Gastroesophageal sphincter (tissue), 4 donors: ENCODE data around the gene CUZD1. TPM values are rescaled to one million over a fixed set of nuclear protein-coding genes. Genes with fewer than 3 reads are reported as not detected.
"Not testable (repeated sequence)": the region's sequence is repeated elsewhere in the genome, so short reads cannot be mapped to it uniquely, and the experiment has no call there.

Experiments
- ATAC-seq: fragments of 150-250 bp; one replicate; pipeline ENCODE4 v1.9.1; 2016; ENCODE audit warnings: mild to moderate bottlenecking, moderate library complexity
- H3K27ac ChIP-seq, 4 donors: fragments of 200-600 bp; sonication (generic) in 3 of 4; 1 replicate in 3 of 4; 2 replicates in 1 of 4; pipeline ENCODE4 v1.5.1; 2016 to 2019
- H3K27me3 ChIP-seq: fragments of 200-600 bp; sonication (generic); one replicate; pipeline ENCODE4 v1.5.1; 2019
- H3K36me3 ChIP-seq, 2 donors: fragments of 200-600 bp; sonication (generic); one replicate each; pipeline ENCODE4 v1.5.1; 2019; ENCODE audit warnings: control low read depth in 1 of 2
- H3K4me1 ChIP-seq, 3 donors: fragments of 200-600 bp; sonication (generic); 1 replicate in 2 of 3; 2 replicates in 1 of 3; pipeline ENCODE4 v1.5.1; 2016 to 2019; ENCODE audit warnings: control low read depth in 2 of 3
- H3K4me3 ChIP-seq, 2 donors: fragments of 200-600 bp; sonication (generic); one replicate each; pipeline ENCODE4 v1.5.1; 2019; ENCODE audit warnings: mild to moderate bottlenecking in 1 of 2, moderate library complexity in 1 of 2
- H3K9me3 ChIP-seq, 3 donors: fragments of 200-600 bp; sonication (generic); one replicate each; pipeline ENCODE4 v1.5.1; 2017 to 2019; ENCODE audit warnings: control low read depth in 2 of 3
- EP300 ChIP-seq: sonication (generic); formaldehyde crosslinking; IDR thresholded peaks from one replicate; pipeline ENCODE4 v1.6.1; 2017; ENCODE audit warnings: antibody characterized with exemption, mild to moderate bottlenecking
- POLR2A ChIP-seq, 2 donors: fragments of 450-650 bp; IDR thresholded peaks; one replicate each; pipeline ENCODE4 v1.6.1; 2017; ENCODE audit warnings: antibody characterized with exemption in 2 of 2, mild to moderate bottlenecking in 2 of 2, moderate library complexity in 1 of 2
- POLR2AphosphoS5 ChIP-seq: sonication (generic); formaldehyde crosslinking; IDR thresholded peaks from one replicate; pipeline ENCODE4 v1.6.1; 2017; ENCODE audit warnings: antibody characterized with exemption
- WGBS, 2 donors: methylation state at CpG; one replicate each; pipeline ENCODE4 v1.1.5; 2018; ENCODE audit warnings: low coverage in 1 of 2; 5-methylcytosine and 5-hydroxymethylcytosine counted together
- total RNA-seq, 4 donors: library from RNA; depleted of rRNA; stranded (reverse); fragments of >200 nt; gene quantifications; one replicate each; pipeline ENCODE4 v1.1.0, GENCODE V29; 2016
- TF ChIP-seq, protein P1 (sequence below), 4 experiments: fragments of 200-600 bp in 2 of 4; fragments of 450-650 bp in 2 of 4; sonication (generic) in 1 of 4; IDR thresholded peaks; one replicate each; pipeline ENCODE4 v1.5.1; 2017 to 2019; ENCODE audit warnings: antibody characterized with exemption in 4 of 4, mild to moderate bottlenecking in 2 of 4, moderate library complexity in 2 of 4

The CUZD1 gene
- total RNA-seq, 4 donors from 2014 or later = 0.31 to 1.4 (median 0.42) TPM

DNA sequence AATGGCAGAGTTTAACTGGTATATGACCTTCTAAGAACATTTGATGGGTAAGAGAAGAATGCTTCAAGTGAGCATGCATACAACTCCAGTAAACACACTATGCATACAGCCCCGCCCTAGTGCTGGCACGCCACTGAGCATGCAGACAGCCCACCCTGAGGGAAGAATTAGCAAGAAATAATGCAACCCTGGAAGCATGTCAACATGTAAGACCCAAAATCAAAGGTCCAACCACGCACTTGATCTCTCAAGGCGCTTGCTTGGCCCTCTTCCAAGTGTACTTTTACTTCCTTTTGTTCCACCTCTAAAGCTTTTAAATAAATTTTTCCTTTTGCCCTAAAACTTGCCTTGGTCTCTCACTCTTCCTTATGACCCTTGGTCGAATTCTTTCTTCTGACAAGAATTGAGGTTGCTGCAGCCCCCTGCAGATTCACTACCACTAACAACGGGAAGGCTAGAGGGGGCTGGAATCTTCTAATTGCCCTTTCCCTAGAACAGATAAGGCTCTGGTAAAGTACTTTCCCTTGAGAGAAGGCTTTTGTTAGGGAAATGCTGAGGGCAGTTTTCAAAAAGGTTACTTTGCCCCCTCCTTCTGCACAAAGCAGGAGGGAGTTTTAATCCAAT is 30.3 kb upstream of the CUZD1 start:
- Histone ChIP-seq H3K9me3 (no peaks in the 10 kb centered on the region), H3K27me3 (no peaks in the 10 kb centered on the region), H3K36me3 (no peaks in the 10 kb centered on the region), H3K4me1 (peaks cover 0 to 19% (median 3%) of the 10 kb centered on the region in 3 donors), H3K27ac (no peak overlapping the region), H3K4me3 (no peak overlapping the region)
- WGBS, 2 donors = 45% methylated on average over 5 to 6 of the region's 6 CpGs
- no peak for ATAC-seq
- TF ChIP-seq EP300 (no peak), POLR2A (IDR thresholded peaks at IDR 0.05) (no peak)

DNA sequence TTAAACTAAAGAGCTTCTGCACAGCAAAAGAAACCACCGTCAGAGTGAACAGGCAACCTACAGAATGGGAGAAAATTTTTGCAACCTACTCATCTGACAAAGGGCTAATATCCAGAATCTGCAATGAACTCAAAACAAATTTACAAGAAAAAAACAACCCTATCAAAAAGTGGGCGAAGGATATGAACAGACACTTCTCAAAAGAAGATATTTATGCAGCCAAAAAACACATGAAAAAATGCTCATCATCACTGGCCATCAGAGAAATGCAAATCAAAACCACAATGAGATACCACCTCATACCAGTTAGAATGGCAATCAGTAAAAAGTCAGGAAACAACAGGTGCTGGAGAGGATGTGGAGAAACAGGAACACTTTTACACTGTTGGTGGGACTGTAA is 26.3 kb upstream of the CUZD1 start:
- not testable (repeated sequence) for H3K9me3 ChIP-seq, H3K27ac ChIP-seq, H3K27me3 ChIP-seq, H3K36me3 ChIP-seq, H3K4me3 ChIP-seq, H3K4me1 ChIP-seq, ATAC-seq
- 100% methylated on average over 1 of the region's 2 CpGs; no CpG with 5 or more reads in 1 of the 2 donors for WGBS, 2 donors

DNA sequence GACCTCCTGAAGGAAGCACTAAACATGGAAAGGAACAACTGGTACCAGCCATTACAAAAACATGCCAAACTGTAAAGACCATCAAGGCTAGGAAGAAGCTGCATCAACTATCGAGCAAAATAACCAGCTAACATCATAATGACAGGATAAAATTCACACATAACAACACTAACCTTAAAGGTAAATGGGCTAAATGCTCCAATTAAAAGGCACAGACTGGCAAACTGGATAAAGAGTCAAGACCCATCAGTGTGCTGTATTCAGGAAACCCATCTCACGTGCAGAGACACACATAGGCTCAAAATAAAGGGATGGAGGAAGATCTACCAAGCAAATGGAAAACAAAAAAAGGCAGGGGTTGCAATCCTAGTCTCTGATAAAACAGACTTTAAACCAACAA is 23.1 kb upstream of the CUZD1 start:
- H3K4me3 ChIP-seq, ATAC-seq, H3K27me3 ChIP-seq, H3K36me3 ChIP-seq, H3K4me1 ChIP-seq, H3K9me3 ChIP-seq, H3K27ac ChIP-seq: not testable (repeated sequence)
- WGBS, 2 donors = 100% methylated on average over 1 of the region's 2 CpGs

DNA sequence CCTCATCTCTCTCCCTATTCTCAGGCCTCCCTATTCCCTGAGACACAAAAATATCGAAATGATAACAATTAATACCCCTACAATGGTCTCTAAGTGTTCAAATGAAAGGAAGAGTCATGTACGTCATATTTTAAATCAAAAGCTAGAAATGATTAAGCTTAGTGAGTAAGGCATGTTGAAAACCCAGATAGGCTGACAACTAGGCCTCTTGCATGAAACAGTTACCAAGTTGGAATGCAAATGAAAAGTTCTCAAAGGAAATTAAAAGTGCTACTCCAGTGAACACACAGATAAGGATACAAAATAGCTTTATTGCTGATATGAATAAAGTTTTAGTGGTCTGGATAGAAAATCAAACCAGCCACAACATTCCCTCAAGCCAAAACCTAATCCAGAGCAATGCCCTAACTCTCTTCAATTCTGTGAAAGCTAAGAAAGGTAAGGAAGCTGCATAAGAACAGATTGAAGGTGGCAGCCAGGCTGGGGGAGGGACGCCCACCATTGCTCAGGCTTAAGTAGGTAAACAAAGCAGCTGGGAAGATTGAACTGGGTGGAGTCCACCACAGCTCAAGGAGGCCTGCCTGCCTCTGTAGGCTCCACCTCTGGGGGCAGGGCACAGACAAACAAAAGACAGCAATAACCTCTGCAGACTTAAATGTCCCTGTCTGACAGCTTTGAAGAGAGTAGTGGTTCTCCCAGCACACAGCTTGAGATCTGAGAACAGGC is 21.3 kb upstream of the CUZD1 start:
- not testable (repeated sequence) for H3K4me1 ChIP-seq, H3K4me3 ChIP-seq, H3K36me3 ChIP-seq, H3K9me3 ChIP-seq, H3K27ac ChIP-seq, ATAC-seq, H3K27me3 ChIP-seq
- WGBS, 2 donors = 81 to 85% methylated on average over 2 of the region's 3 CpGs

DNA sequence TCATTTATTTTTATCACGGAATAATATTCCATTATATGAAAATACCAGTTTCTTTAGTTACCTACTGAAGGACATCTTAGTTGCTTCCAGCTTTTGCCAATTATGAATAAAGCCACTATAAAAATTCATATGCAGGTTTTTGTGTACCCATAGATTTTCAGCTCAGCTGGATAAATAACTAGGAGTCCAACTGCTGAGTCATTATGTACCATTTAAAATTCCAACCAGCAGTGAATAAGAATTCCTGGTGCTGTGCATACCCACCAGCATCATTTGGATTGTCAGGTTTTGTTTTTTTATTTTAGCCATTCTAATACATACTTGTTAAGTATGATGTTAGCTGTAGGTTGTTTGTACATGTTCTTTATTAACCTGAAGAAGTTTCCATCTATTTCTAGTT is 19.2 kb upstream of the CUZD1 start:
- 85 to 92% methylated on average over 1 of the region's 1 CpG for WGBS, 2 donors
- no peaks in the 10 kb centered on the region for H3K36me3 ChIP-seq
- no peaks in the 10 kb centered on the region for H3K27me3 ChIP-seq
- H3K27ac ChIP-seq = no peak overlapping the region
- no peaks in the 10 kb centered on the region for H3K4me1 ChIP-seq
- TF ChIP-seq POLR2AphosphoS5 (no peak), EP300 (no peak), POLR2A (IDR thresholded peaks at IDR 0.05) (no peak)
- TF ChIP-seq, protein P1, sequence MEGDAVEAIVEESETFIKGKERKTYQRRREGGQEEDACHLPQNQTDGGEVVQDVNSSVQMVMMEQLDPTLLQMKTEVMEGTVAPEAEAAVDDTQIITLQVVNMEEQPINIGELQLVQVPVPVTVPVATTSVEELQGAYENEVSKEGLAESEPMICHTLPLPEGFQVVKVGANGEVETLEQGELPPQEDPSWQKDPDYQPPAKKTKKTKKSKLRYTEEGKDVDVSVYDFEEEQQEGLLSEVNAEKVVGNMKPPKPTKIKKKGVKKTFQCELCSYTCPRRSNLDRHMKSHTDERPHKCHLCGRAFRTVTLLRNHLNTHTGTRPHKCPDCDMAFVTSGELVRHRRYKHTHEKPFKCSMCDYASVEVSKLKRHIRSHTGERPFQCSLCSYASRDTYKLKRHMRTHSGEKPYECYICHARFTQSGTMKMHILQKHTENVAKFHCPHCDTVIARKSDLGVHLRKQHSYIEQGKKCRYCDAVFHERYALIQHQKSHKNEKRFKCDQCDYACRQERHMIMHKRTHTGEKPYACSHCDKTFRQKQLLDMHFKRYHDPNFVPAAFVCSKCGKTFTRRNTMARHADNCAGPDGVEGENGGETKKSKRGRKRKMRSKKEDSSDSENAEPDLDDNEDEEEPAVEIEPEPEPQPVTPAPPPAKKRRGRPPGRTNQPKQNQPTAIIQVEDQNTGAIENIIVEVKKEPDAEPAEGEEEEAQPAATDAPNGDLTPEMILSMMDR (IDR thresholded peaks at IDR 0.05) = no peak
- H3K4me3 ChIP-seq = no peak overlapping the region
- H3K9me3 ChIP-seq = no peaks in the 10 kb centered on the region
- ATAC-seq = no peak

DNA sequence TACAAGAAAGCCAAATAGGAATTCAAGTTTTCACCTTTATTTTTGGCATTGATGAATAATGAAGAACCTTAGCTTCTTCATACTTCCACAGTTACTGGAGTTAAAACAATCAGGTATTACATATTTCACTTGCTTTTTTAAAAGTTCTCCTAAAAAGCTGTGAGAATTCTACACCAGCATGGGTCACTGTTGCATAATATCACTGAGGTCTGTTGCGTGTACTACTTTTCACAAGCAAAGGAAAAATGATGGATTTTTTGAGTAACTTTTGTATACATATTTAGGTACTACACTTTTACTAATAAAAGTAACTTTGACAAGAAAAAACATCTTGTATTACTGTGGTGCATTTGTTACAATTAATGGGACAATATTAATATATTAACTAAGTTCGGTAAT is 18.5 kb upstream of the CUZD1 start:
- H3K36me3 ChIP-seq = no peaks in the 10 kb centered on the region
- no peaks in the 10 kb centered on the region for H3K27me3 ChIP-seq
- no peak overlapping the region for H3K4me3 ChIP-seq
- TF ChIP-seq POLR2A (IDR thresholded peaks at IDR 0.05) (no peak), POLR2AphosphoS5 (no peak), EP300 (no peak)
- TF ChIP-seq, protein P1 (IDR thresholded peaks at IDR 0.05) = no peak
- 91 to 97% methylated on average over 2 of the region's 2 CpGs for WGBS, 2 donors
- no peaks in the 10 kb centered on the region for H3K9me3 ChIP-seq
- ATAC-seq = no peak
- no peaks in the 10 kb centered on the region for H3K4me1 ChIP-seq
- H3K27ac ChIP-seq = no peak overlapping the region
